Stomach (tissue), 19 donors: ENCODE data around the gene HSD17B12. TPM values are rescaled to one million over a fixed set of nuclear protein-coding genes. Genes with fewer than 3 reads are reported as not detected.

Source experiments
- DNase-seq, 2 donors: peaks; one replicate each; pipeline versions ENCODE4 v3.0.0 to v3.0.0-alpha.2; 2013 to 2019
- H3K27ac ChIP-seq, 5 donors: fragments of 200-600 bp in 4 of 5; sonication (generic) in 4 of 5; one replicate each; pipeline ENCODE4 v1.5.1; 2013 to 2019; ENCODE audit warnings: mild to moderate bottlenecking in 1 of 5, moderate library complexity in 1 of 5
- H3K27me3 ChIP-seq, 3 donors: fragments of 200-600 bp; sonication (generic); one replicate each; pipeline ENCODE4 v1.5.1; 2017 to 2019; ENCODE audit warnings: mixed run types in 1 of 3
- H3K36me3 ChIP-seq, 4 donors: fragments of 200-600 bp; sonication (generic); 1 replicate in 3 of 4; 2 replicates in 1 of 4; pipeline ENCODE4 v1.5.1; 2016 to 2019
- H3K4me1 ChIP-seq, 4 donors: fragments of 200-600 bp; sonication (generic); one replicate each; pipeline ENCODE4 v1.5.1; 2016 to 2019
- H3K4me3 ChIP-seq, 4 donors: fragments of 200-600 bp; sonication (generic) in 3 of 4; one replicate each; pipeline ENCODE4 v1.5.1; 2016 to 2019; ENCODE audit warnings: mild to moderate bottlenecking in 1 of 4
- H3K9me3 ChIP-seq, 4 donors: fragments of 200-600 bp; sonication (generic); one replicate each; pipeline ENCODE4 v1.5.1; 2016 to 2019
- EP300 ChIP-seq: sonication (generic); formaldehyde crosslinking; IDR thresholded peaks from one replicate; pipeline ENCODE4 v1.6.1; 2017; ENCODE audit warnings: antibody characterized with exemption
- POLR2A ChIP-seq, 4 donors: fragments of 450-650 bp; IDR thresholded peaks; one replicate each; pipeline ENCODE4 v1.6.1; 2016; ENCODE audit warnings: antibody characterized with exemption in 4 of 4, control low read depth in 2 of 4, mild to moderate bottlenecking in 1 of 4, moderate library complexity in 1 of 4
- POLR2AphosphoS5 ChIP-seq, 3 donors: sonication (generic); formaldehyde crosslinking; IDR thresholded peaks; one replicate each; pipeline ENCODE4 v1.6.1; 2016; ENCODE audit warnings: antibody characterized with exemption in 3 of 3
- WGBS, 5 donors: extraction: QIAGEN DNeasy Blood & Tissue Kit in 3 of 5; methylation state at CpG; one replicate each; pipeline versions ENCODE4 v1.1.5 to v1.1.7; 2013 to 2018; 5-methylcytosine and 5-hydroxymethylcytosine counted together
- intact Hi-C: fragments of 100-400 bp; cut with DNase I; formaldehyde crosslinking; loops from one replicate; pipeline ENCODE4 v1.15.1; 2023; ENCODE audit warnings: low total_unique reads
- long read RNA-seq, 10 donors: transcript quantifications; one replicate each; lab custom pipeline, GENCODE V29; 2026
- polyA plus RNA-seq, 3 donors: library from polyadenylated mRNA; stranded (reverse); fragments of 200-250 nt; gene quantifications; one replicate each; pipeline ENCODE4 v1.2.3, GENCODE V29; 2013
- total RNA-seq, 5 donors: library from RNA; depleted of rRNA; stranded (reverse); fragments of >200 nt; gene quantifications; one replicate each; pipeline versions ENCODE4 v1.1.0 to v1.2.3, GENCODE V29; 2014 to 2016
- TF ChIP-seq, protein P1 (sequence below), 7 experiments: fragments of 450-650 bp in 4 of 7; fragments of 200-600 bp in 3 of 7; sonication (generic) in 3 of 7; IDR thresholded peaks; one replicate each; pipeline ENCODE4 v1.5.1; 2016 to 2019; ENCODE audit warnings: antibody characterized with exemption in 7 of 7, control low read depth in 2 of 7, mild to moderate bottlenecking in 1 of 7
- donor health status: healthy with polysubstance abuse.
- donor health status: Bipolar disorder and iron deficiency.
- donor health status: healthy.

Gene HSD17B12
- 100 to 1,000 TPM in 2 of 5 donors, 10 to 100 TPM in 3; 31.0 to 169 (median 71.8) TPM for total RNA-seq
- 10 to 100 TPM; 25.8 to 33.3 (median 29.2) TPM for polyA plus RNA-seq
- long read RNA-seq, donor 1, partial matches to known transcripts, result 27 of 31 reads
- long read RNA-seq, donor 1, other reads (novel, unspliced or antisense), result 0 of 31 reads
- long read RNA-seq, donor 2, transcript HSD17B12-201 (11 exons, 2,571 nt), result major isoform, 21 of 22 reads
- long read RNA-seq, donor 2, partial matches to known transcripts, result 0 of 22 reads
- long read RNA-seq, donor 2, other reads (novel, unspliced or antisense), result 0 of 22 reads
- long read RNA-seq, donor 3, full-length matches to known transcripts, result 11 of 22 reads
- long read RNA-seq, donor 3, partial matches to known transcripts, result 11 of 22 reads
- long read RNA-seq, donor 3, other reads (novel, unspliced or antisense), result 0 of 22 reads
- long read RNA-seq, donor 4, partial matches to known transcripts, result 0 of 3 reads
- long read RNA-seq, donor 4, other reads (novel, unspliced or antisense), result 0 of 3 reads
- long read RNA-seq, donor 5, transcript HSD17B12-201 (11 exons, 2,571 nt), result major isoform, 17 of 47 reads
- long read RNA-seq, donor 5, partial matches to known transcripts, result 30 of 47 reads
- long read RNA-seq, donor 5, other reads (novel, unspliced or antisense), result 0 of 47 reads
- long read RNA-seq, donor 6, full-length matches to known transcripts, result 35 of 43 reads
- long read RNA-seq, donor 6, partial matches to known transcripts, result 0 of 43 reads
- long read RNA-seq, donor 6, other reads (novel, unspliced or antisense), result 8 of 43 reads
- long read RNA-seq, donor 7, partial matches to known transcripts, result 0 of 2 reads
- long read RNA-seq, donor 7, other reads (novel, unspliced or antisense), result 0 of 2 reads
- long read RNA-seq, donor 8, full-length matches to known transcripts, result 31 of 73 reads
- long read RNA-seq, donor 8, partial matches to known transcripts, result 42 of 73 reads
- long read RNA-seq, donor 8, other reads (novel, unspliced or antisense), result 0 of 73 reads
- long read RNA-seq, donor 9, full-length matches to known transcripts, result 15 of 15 reads
- long read RNA-seq, donor 9, partial matches to known transcripts, result 0 of 15 reads
- long read RNA-seq, donor 9, other reads (novel, unspliced or antisense), result 0 of 15 reads
- long read RNA-seq, donor 10, full-length matches to known transcripts, result 4 of 4 reads
- long read RNA-seq, donor 10, partial matches to known transcripts, result 0 of 4 reads
- long read RNA-seq, donor 10, other reads (novel, unspliced or antisense), result 0 of 4 reads

DNA sequence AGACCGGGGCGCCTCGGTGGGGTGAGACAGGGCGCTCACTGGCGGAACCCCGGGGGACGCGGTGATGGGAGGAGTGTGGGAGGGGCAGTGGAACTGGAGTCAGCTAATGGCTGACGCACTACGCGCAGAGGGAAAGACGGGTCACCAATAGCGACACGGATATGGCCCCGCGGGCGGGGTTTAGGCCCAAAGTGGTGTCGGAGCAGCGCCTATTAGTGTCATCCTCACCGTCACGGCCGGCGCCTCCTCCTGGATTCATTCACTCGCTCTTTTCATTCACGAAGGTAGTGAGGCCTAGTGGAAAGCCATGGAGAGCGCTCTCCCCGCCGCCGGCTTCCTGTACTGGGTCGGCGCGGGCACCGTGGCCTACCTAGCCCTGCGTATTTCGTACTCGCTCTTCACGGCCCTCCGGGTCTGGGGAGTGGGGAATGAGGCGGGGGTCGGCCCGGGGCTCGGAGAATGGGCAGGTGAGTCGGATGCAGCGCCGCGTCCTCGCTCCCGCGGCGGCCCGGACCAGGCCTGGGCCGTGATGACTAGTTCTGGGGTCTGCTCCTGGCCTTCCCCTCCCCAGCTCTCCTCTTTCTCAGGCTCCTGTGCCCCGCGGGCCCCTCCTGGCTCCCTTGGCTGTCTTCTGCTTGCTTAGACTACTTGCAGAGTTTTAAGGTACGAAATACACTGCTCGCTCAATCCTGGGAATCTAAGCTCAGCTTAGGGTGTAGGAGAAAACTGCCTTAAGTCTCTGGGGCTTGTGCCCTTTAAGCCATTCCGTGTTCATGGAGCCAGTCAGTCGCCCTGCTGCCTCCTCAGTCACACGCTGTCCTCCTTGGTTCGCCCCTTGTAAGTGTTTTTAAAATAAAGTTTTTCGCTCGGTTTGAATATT, at the start of gene HSD17B12:
HSD17B12 (plus strand) TSS at position 218 of the 880 bp plus-strand sequence; CDS start at position 308, 90 bp downstream.
- peaks cover 8 to 55% (median 30%) of the 10 kb centered on the region in 4 donors for H3K4me1 ChIP-seq
- H3K36me3 ChIP-seq, result peaks cover 0 to 6% (median 0%) of the 10 kb centered on the region in 4 donors
- TF ChIP-seq, protein P1, sequence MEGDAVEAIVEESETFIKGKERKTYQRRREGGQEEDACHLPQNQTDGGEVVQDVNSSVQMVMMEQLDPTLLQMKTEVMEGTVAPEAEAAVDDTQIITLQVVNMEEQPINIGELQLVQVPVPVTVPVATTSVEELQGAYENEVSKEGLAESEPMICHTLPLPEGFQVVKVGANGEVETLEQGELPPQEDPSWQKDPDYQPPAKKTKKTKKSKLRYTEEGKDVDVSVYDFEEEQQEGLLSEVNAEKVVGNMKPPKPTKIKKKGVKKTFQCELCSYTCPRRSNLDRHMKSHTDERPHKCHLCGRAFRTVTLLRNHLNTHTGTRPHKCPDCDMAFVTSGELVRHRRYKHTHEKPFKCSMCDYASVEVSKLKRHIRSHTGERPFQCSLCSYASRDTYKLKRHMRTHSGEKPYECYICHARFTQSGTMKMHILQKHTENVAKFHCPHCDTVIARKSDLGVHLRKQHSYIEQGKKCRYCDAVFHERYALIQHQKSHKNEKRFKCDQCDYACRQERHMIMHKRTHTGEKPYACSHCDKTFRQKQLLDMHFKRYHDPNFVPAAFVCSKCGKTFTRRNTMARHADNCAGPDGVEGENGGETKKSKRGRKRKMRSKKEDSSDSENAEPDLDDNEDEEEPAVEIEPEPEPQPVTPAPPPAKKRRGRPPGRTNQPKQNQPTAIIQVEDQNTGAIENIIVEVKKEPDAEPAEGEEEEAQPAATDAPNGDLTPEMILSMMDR (IDR thresholded peaks at IDR 0.05), result no peak
- TF ChIP-seq POLR2AphosphoS5 (IDR thresholded peaks at IDR 0.05) (peak; percentile 85 to 95 (median 92)), POLR2A (IDR thresholded peaks at IDR 0.05) (peak in 2 of 4 donors; percentile 84 to 88)
- WGBS, 5 donors, result 0 to 1% (median 1%) methylated on average over 32 to 62 of the region's 62 CpGs
- DNase-seq, result peak; percentile 98 to 100
- H3K27ac ChIP-seq, result peak within 1 kb of the TSS; percentile 90 to 98 (median 92)
- no peaks in the 10 kb centered on the region for H3K27me3 ChIP-seq
- intact Hi-C loops, result no loop called here
- no peaks in the 10 kb centered on the region for H3K9me3 ChIP-seq
- peak within 1 kb of the TSS; percentile 68 to 91 (median 80) for H3K4me3 ChIP-seq

DNA sequence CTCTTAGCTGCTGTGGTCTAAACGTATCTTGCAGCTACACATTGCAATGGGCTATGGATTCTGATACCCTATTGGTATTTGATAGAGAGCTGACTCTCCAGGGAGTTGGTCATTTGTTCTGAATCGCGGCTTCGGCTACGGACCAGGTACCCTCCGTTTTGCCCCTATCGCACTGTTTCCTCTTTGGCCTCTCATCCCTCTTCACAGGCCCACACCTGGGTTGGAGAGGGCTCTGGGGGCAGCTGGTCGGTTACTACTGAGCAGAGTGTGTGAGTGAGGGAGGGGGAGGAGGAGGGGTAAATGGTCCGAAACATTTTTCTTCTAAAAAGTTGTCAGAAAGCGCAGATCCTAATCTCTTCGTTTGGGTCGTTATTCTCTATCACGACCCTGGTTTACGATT, 48.8 kb upstream of the HSD17B12 start:
- no peaks in the 10 kb centered on the region for H3K9me3 ChIP-seq
- peaks cover 0 to 70% (median 17%) of the 10 kb centered on the region in 3 donors for H3K27me3 ChIP-seq
- 29 to 36% (median 33%) methylated on average over 14 of the region's 14 CpGs for WGBS, 5 donors
- H3K36me3 ChIP-seq, result no peaks in the 10 kb centered on the region
- no peak overlapping the region for H3K27ac ChIP-seq
- no peaks in the 10 kb centered on the region for H3K4me1 ChIP-seq
- no peak overlapping the region for H3K4me3 ChIP-seq
- TF ChIP-seq EP300, result no peak
- TF ChIP-seq, protein P1 (IDR thresholded peaks at IDR 0.05), result no peak
- no peak for TF ChIP-seq POLR2A (IDR thresholded peaks at IDR 0.05)
- TF ChIP-seq POLR2AphosphoS5 (IDR thresholded peaks at IDR 0.05), result no peak
- DNase-seq, result no peak
- intact Hi-C loops, result no loop called here

DNA sequence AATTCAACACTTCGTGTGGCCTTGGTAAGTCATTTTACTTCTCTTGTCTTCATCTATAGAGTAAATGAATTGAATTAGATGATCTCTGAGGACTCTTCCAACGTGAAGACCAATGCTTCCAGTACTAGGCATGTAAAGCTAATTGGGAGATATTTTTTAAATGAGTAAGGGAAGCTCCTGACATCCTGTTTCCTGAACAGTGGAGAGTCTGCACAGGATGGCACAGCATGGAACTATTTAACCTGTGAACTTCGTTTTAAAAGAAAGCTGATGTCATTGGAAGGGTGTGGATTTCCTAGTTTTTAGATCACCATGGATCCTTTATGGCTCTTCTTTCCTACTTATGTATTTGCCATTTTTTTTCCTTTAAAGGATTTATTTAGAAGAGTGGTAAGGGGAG, 48.4 kb upstream of the HSD17B12 start:
- DNase-seq, result no peak
- H3K4me3 ChIP-seq, result no peak overlapping the region
- H3K36me3 ChIP-seq, result no peaks in the 10 kb centered on the region
- intact Hi-C loops, result no loop called here
- WGBS, 5 donors, result 9 to 16% (median 12%) methylated on average over 3 of the region's 3 CpGs
- no peak overlapping the region for H3K27ac ChIP-seq
- H3K27me3 ChIP-seq, result peaks cover 0 to 70% (median 17%) of the 10 kb centered on the region in 3 donors
- H3K4me1 ChIP-seq, result no peaks in the 10 kb centered on the region
- TF ChIP-seq, protein P1 (IDR thresholded peaks at IDR 0.05), result no peak
- no peak for TF ChIP-seq POLR2A (IDR thresholded peaks at IDR 0.05)
- no peaks in the 10 kb centered on the region for H3K9me3 ChIP-seq
